H9 (cell line): ENCODE measurements around the gene C2orf92. TPM values are rescaled to one million over a fixed set of nuclear protein-coding genes. Genes with fewer than 3 reads are reported as not detected.

Source experiments
- DNase-seq: peaks from one replicate; pipeline ENCODE4 v3.0.0-alpha.2; 2017
- H2AFZ ChIP-seq: one replicate; pipeline ENCODE4 v1.6.1; 2013; ENCODE audit warnings: mild to moderate bottlenecking, low read length, control low read depth, moderate library complexity
- H2AK5ac ChIP-seq: 2 replicates; pipeline ENCODE4 v1.6.1; 2013; ENCODE audit warnings: low read length, control low read depth, mixed read lengths; ENCODE audit not compliant: insufficient read length
- H2BK120ac ChIP-seq: one replicate; pipeline ENCODE4 v1.6.1; 2013; ENCODE audit warnings: low read depth, mild to moderate bottlenecking, low read length, control low read depth, inconsistent platforms; ENCODE audit not compliant: poor library complexity, severe bottlenecking
- H2BK12ac ChIP-seq: 2 replicates; pipeline ENCODE4 v1.6.1; 2013; ENCODE audit warnings: low read length, control low read depth, mixed read lengths, low read depth; ENCODE audit not compliant: insufficient read length
- H2BK15ac ChIP-seq: 2 replicates; pipeline ENCODE4 v1.6.1; 2013; ENCODE audit warnings: low read depth, low read length, control low read depth
- H2BK20ac ChIP-seq: one replicate; pipeline ENCODE4 v1.6.1; 2013; ENCODE audit warnings: low read depth, mild to moderate bottlenecking, low read length, control low read depth, inconsistent platforms; ENCODE audit not compliant: poor library complexity, severe bottlenecking
- H2BK5ac ChIP-seq: 2 replicates; pipeline ENCODE4 v1.6.1; 2013; ENCODE audit warnings: low read length, control low read depth, mixed read lengths; ENCODE audit not compliant: insufficient read length
- H3K14ac ChIP-seq: 2 replicates; pipeline ENCODE4 v1.6.1; 2013; ENCODE audit warnings: low read length, control low read depth; ENCODE audit not compliant: insufficient read depth
- H3K18ac ChIP-seq: 2 replicates; pipeline ENCODE4 v1.6.1; 2013; ENCODE audit warnings: low read depth, mild to moderate bottlenecking, mixed read lengths, low read length, control low read depth; ENCODE audit not compliant: insufficient read length
- H3K23ac ChIP-seq: 2 replicates; pipeline ENCODE4 v1.6.1; 2013; ENCODE audit warnings: low read length, control low read depth, mixed read lengths, low read depth; ENCODE audit not compliant: insufficient read length
- H3K23me2 ChIP-seq: 2 replicates; pipeline ENCODE4 v1.6.1; 2013; ENCODE audit warnings: low read depth, mild to moderate bottlenecking, mixed read lengths, low read length, control low read depth; ENCODE audit not compliant: insufficient read length, poor library complexity, severe bottlenecking
- H3K27ac ChIP-seq: 2 replicates; pipeline ENCODE4 v1.5.1; 2013; ENCODE audit warnings: low read length, control low read depth, mixed read lengths, low read depth; ENCODE audit not compliant: insufficient read length
- H3K27me3 ChIP-seq: 2 replicates; pipeline ENCODE4 v1.6.1; 2013; ENCODE audit warnings: low read length, control low read depth, inconsistent platforms; ENCODE audit not compliant: insufficient read depth
- H3K4ac ChIP-seq: 2 replicates; pipeline ENCODE4 v1.6.1; 2013; ENCODE audit warnings: low read depth, mild to moderate bottlenecking, control low read depth, inconsistent platforms, low read length, moderate library complexity
- H3K4me1 ChIP-seq: 2 replicates; pipeline ENCODE4 v1.6.1; 2013; ENCODE audit warnings: low read length, control low read depth, inconsistent platforms; ENCODE audit not compliant: insufficient read depth
- H3K4me2 ChIP-seq: 2 replicates; pipeline ENCODE4 v1.6.1; 2013; ENCODE audit warnings: low read length, control low read depth, mixed read lengths; ENCODE audit not compliant: insufficient read length, insufficient read depth
- H3K56ac ChIP-seq: 2 replicates; pipeline ENCODE4 v1.6.1; 2013; ENCODE audit warnings: low read depth, mild to moderate bottlenecking, mixed read lengths, low read length, control low read depth; ENCODE audit not compliant: insufficient read length
- H3K79me1 ChIP-seq: 2 replicates; pipeline ENCODE4 v1.6.1; 2013; ENCODE audit warnings: low read depth, mild to moderate bottlenecking, moderate library complexity, low read length, control low read depth, inconsistent platforms; ENCODE audit not compliant: insufficient read depth, poor library complexity, severe bottlenecking
- H3K79me2 ChIP-seq: 2 replicates; pipeline ENCODE4 v1.6.1; 2013; ENCODE audit warnings: low read length, control low read depth, inconsistent platforms; ENCODE audit not compliant: insufficient read depth
- H3K9ac ChIP-seq: 2 replicates; pipeline ENCODE4 v1.6.1; 2013; ENCODE audit warnings: low read length, control low read depth, mixed read lengths; ENCODE audit not compliant: insufficient read length; ENCODE audit errors: extremely low read depth
- H3K9me3 ChIP-seq: one replicate; pipeline ENCODE4 v1.6.1; 2013; ENCODE audit warnings: low read depth, low read length, inconsistent platforms; ENCODE audit not compliant: control insufficient read depth
- H3T11ph ChIP-seq: one replicate; pipeline ENCODE4 v1.6.1; 2013; ENCODE audit warnings: mild to moderate bottlenecking, low read length, control low read depth, inconsistent platforms
- H4K20me1 ChIP-seq: one replicate; pipeline ENCODE4 v1.6.1; 2013; ENCODE audit not compliant: control insufficient read depth, insufficient read length, insufficient read depth
- H4K5ac ChIP-seq: 2 replicates; pipeline ENCODE4 v1.6.1; 2013; ENCODE audit warnings: low read depth, mild to moderate bottlenecking, mixed read lengths, low read length, control low read depth; ENCODE audit not compliant: insufficient read length
- H4K8ac ChIP-seq: replicated peaks from 2 replicates; pipeline ENCODE4 v1.6.1; 2013; ENCODE audit warnings: low read length, control low read depth, mixed read lengths, low read depth; ENCODE audit not compliant: insufficient read length
- H4K91ac ChIP-seq: 2 replicates; pipeline ENCODE4 v1.6.1; 2013; ENCODE audit warnings: low read depth, mild to moderate bottlenecking, moderate library complexity, mixed read lengths, low read length, control low read depth; ENCODE audit not compliant: insufficient read length
- H3K27ac Mint-ChIP-seq, 3 experiments: 2 replicates in 2 of 3; 3 replicates in 1 of 3; pipeline ENCODE4 v1.8.0; 2020 to 2021; ENCODE audit warnings: mixed read lengths in 3 of 3, mild to moderate bottlenecking in 1 of 3, moderate library complexity in 1 of 3
- H3K27me3 Mint-ChIP-seq: 2 replicates; pipeline ENCODE4 v1.8.0; 2021; ENCODE audit warnings: low read depth, mild to moderate bottlenecking, moderate library complexity, mixed read lengths
- H3K36me3 Mint-ChIP-seq, 3 experiments: 2 replicates in 2 of 3; 3 replicates in 1 of 3; pipeline ENCODE4 v1.8.0; 2020 to 2021; ENCODE audit warnings: low read depth in 3 of 3, mixed read lengths in 3 of 3; ENCODE audit not compliant: insufficient read depth in 1 of 3
- H3K4me1 Mint-ChIP-seq, 2 experiments: 2 replicates each; pipeline ENCODE4 v1.8.0; 2020; ENCODE audit warnings: mixed read lengths in 2 of 2
- H3K4me3 Mint-ChIP-seq, 2 experiments: 2 replicates in 1 of 2; 3 replicates in 1 of 2; pipeline ENCODE4 v1.8.0; 2020 to 2021; ENCODE audit warnings: mild to moderate bottlenecking in 2 of 2, mixed read lengths in 2 of 2, moderate library complexity in 1 of 2
- H3K9me3 Mint-ChIP-seq, 2 experiments: 2 replicates in 1 of 2; 3 replicates in 1 of 2; pipeline ENCODE4 v1.8.0; 2020; ENCODE audit warnings: mild to moderate bottlenecking in 2 of 2, mixed read lengths in 2 of 2, moderate library complexity in 1 of 2
- CTCF ChIP-seq: fragments of 200-600 bp; sonication (generic); conservative IDR thresholded peaks from 3 replicates; pipeline ENCODE4 v1.8.0; 2021; ENCODE audit warnings: antibody characterized with exemption, mild to moderate bottlenecking
- WGBS: extraction: QIAGEN DNeasy Blood & Tissue Kit; methylation state at CpG from one replicate; pipeline ENCODE4 v1.1.7; 2013; ENCODE audit warnings: missing lambda C conversion rate, low lambda C conversion rate, mixed read lengths; ENCODE audit not compliant: insufficient read length; ENCODE audit errors: extremely low coverage; 5-methylcytosine and 5-hydroxymethylcytosine counted together
- total RNA-seq: library from RNA; stranded (reverse); gene quantifications from 2 replicates; pipeline ENCODE4 v1.2.1, GENCODE V29; 2021

Gene C2orf92
- total RNA-seq, 1 experiment from 2014 or later: 7.3 TPM

GRCh38 chr2:97742381-97742847 lies 72.9 kb downstream of the C2orf92 start:
- H3K4me3 Mint-ChIP-seq: no peak overlapping the region
- no peak overlapping the region for H4K8ac ChIP-seq
- no peak overlapping the region for H3K27ac ChIP-seq
- H3K27me3 Mint-ChIP-seq: peaks cover 15% of the 10 kb centered on the region
- no peak overlapping the region for H3K23ac ChIP-seq
- no peak overlapping the region for H3K14ac ChIP-seq
- H3K18ac ChIP-seq: no peak overlapping the region
- no peak overlapping the region for H2BK120ac ChIP-seq
- WGBS: no CpG with 5 or more reads among the region's 4 CpGs
- no peaks in the 10 kb centered on the region for H3K27me3 ChIP-seq
- H3K79me2 ChIP-seq: no peaks in the 10 kb centered on the region
- H2AK5ac ChIP-seq: no peak overlapping the region
- no peaks in the 10 kb centered on the region; a peak in 1 of 5 replicates for H3K9me3 Mint-ChIP-seq
- no peak overlapping the region for H2AFZ ChIP-seq
- DNase-seq: no peak
- H3K36me3 Mint-ChIP-seq: peaks cover 0 to 2% (median 2%) of the 10 kb centered on the region in 3 experiments; a peak in 3 of 7 replicates
- H3K4me2 ChIP-seq: no peak overlapping the region
- H3K9me3 ChIP-seq: no peaks in the 10 kb centered on the region
- no peak overlapping the region for H2BK12ac ChIP-seq
- no peak overlapping the region for H2BK15ac ChIP-seq
- H3K4ac ChIP-seq: no peak overlapping the region
- H3K4me1 ChIP-seq: no peaks in the 10 kb centered on the region
- H3K56ac ChIP-seq: no peak overlapping the region
- peaks cover 17% of the 10 kb centered on the region in 2 experiments for H3K4me1 Mint-ChIP-seq
- H3K27ac Mint-ChIP-seq: no peak overlapping the region
- H3K23me2 ChIP-seq: no peaks in the 10 kb centered on the region
- no peak overlapping the region for H4K5ac ChIP-seq
- no peak overlapping the region for H2BK20ac ChIP-seq
- H2BK5ac ChIP-seq: no peak overlapping the region
- H4K91ac ChIP-seq: no peak overlapping the region
- no peaks in the 10 kb centered on the region for H4K20me1 ChIP-seq
- no peak for TF ChIP-seq CTCF
- H3T11ph ChIP-seq: no peak overlapping the region
- H3K79me1 ChIP-seq: no peaks in the 10 kb centered on the region
- no peak overlapping the region for H3K9ac ChIP-seq
